A549 (cell line): ENCODE results near the gene MYCN. TPM values are rescaled to one million over a fixed set of nuclear protein-coding genes. Genes with fewer than 3 reads are reported as not detected.

Source experiments
- ATAC-seq, 2 experiments: fragments of 200-7000 bp in 1 of 2; fragments of >200 bp in 1 of 2; cut with Nextera tagmentation in 1 of 2; cut with Tn5 transposase in 1 of 2; 3 replicates each; pipeline versions ENCODE4 v1.8.0 to v1.9.1; 2018 to 2020; ENCODE audit warnings: mild to moderate bottlenecking in 1 of 2, moderate library complexity in 1 of 2
- CTCF ChIA-PET: fragments of 300-600 bp; sonication (Branson Sonifier 250); formaldehyde crosslinking; extraction: SDS; loops from one replicate; lab custom pipeline; 2021; ENCODE audit warnings: antibody characterized with exemption, inconsistent platforms; lab: Yijun Ruan, JAX
- POLR2A ChIA-PET: fragments of 350-600 bp; formaldehyde crosslinking; extraction: SDS; loops from one replicate; lab custom pipeline; 2021; ENCODE audit warnings: antibody characterized with exemption, inconsistent platforms; lab: Yijun Ruan, JAX
- DNase-seq, 2 experiments: peaks; one replicate each; pipeline versions ENCODE4 v3.0.0 to v3.0.0-alpha.2; 2011 to 2016; ENCODE audit warnings: low read depth in 1 of 2, low spot score in 1 of 2
- FAIRE-seq: peaks from 2 replicates; lab custom pipeline; 2011; peaks lifted over from hg19 to GRCh38; lab: Jason Lieb, UNC
- H3K27ac ChIP-seq, 2 experiments: fragments of >200 bp; sonication (Bioruptor Twin); formaldehyde crosslinking; 3 replicates each; pipeline ENCODE4 v1.5.1; 2016 to 2017
- H3K4me1 ChIP-seq: fragments of >200 bp; sonication (Bioruptor Twin); formaldehyde crosslinking; 3 replicates; pipeline ENCODE4 v1.6.1; 2016
- H3K4me2 ChIP-seq: fragments of >200 bp; sonication (Bioruptor Twin); formaldehyde crosslinking; 3 replicates; pipeline ENCODE4 v1.6.1; 2016
- H3K4me3 ChIP-seq: fragments of >200 bp; sonication (Bioruptor Twin); formaldehyde crosslinking; 3 replicates; pipeline ENCODE4 v1.5.1; 2016
- H3K9me3 ChIP-seq: fragments of >200 bp; sonication (Bioruptor Twin); formaldehyde crosslinking; 3 replicates; pipeline ENCODE4 v1.6.1; 2016
- ATOH8 ChIP-seq: fragments of 250-450 bp; sonication (Bioruptor Pico); IDR thresholded peaks from 2 replicates; pipeline ENCODE4 v1.5.0; 2020; ENCODE audit warnings: low read depth, mild to moderate bottlenecking, moderate library complexity
- BCL3 ChIP-seq: fragments of >200 bp; sonication (Bioruptor Twin); formaldehyde crosslinking; IDR thresholded peaks from 3 replicates; pipeline ENCODE4 v1.6.1; 2016
- CEBPB ChIP-seq, 2 experiments: fragments of >200 bp in 1 of 2; sonication (Bioruptor Twin) in 1 of 2; formaldehyde crosslinking in 1 of 2; IDR thresholded peaks; 2 replicates each; pipeline ENCODE4 v1.6.1; 2012 to 2016
- CTCF ChIP-seq: fragments of >200 bp; sonication (Bioruptor Twin); formaldehyde crosslinking; IDR thresholded peaks from 3 replicates; pipeline ENCODE4 v1.5.1; 2016
- FOSB ChIP-seq: fragments of 250-450 bp; sonication (Bioruptor Pico); IDR thresholded peaks from 2 replicates; pipeline ENCODE4 v1.5.0; 2020; ENCODE audit warnings: mild to moderate bottlenecking, moderate library complexity
- FOSL2 ChIP-seq, 2 experiments: fragments of 450-650 bp in 1 of 2; fragments of >200 bp in 1 of 2; sonication (Bioruptor Twin) in 1 of 2; formaldehyde crosslinking; IDR thresholded peaks; 2 replicates each; pipeline versions ENCODE4 v1.5.0 to v1.6.1; 2016 to 2020; ENCODE audit warnings: mild to moderate bottlenecking in 1 of 2, moderate library complexity in 1 of 2
- HDAC2 ChIP-seq: fragments of 200-600 bp; sonication (generic); IDR thresholded peaks from 2 replicates; pipeline ENCODE4 v1.6.1; 2016
- HES2 ChIP-seq: fragments of >200 bp; sonication (Bioruptor Twin); formaldehyde crosslinking; IDR thresholded peaks from 2 replicates; pipeline ENCODE4 v1.6.1; 2016
- HEYL ChIP-seq: fragments of 250-450 bp; sonication (Bioruptor Pico); IDR thresholded peaks from 2 replicates; pipeline ENCODE4 v1.8.0; 2021; ENCODE audit warnings: mild to moderate bottlenecking, moderate library complexity
- KDM1A ChIP-seq: fragments of 200-600 bp; sonication (generic); IDR thresholded peaks from 2 replicates; pipeline ENCODE4 v1.6.1; 2016; ENCODE audit warnings: low read depth, mild to moderate bottlenecking
- MAZ ChIP-seq: fragments of 150-350 bp; IDR thresholded peaks from 2 replicates; pipeline ENCODE4 v1.6.1; 2014; ENCODE audit warnings: antibody characterized with exemption, low read depth, low read length, borderline replicate concordance
- NFE2L2 ChIP-seq: fragments of 150-350 bp; conservative IDR thresholded peaks from 2 replicates; pipeline ENCODE4 v1.6.1; 2014; ENCODE audit warnings: low read length
- NPAS2 ChIP-seq: fragments of 250-450 bp; sonication (Bioruptor Pico); IDR thresholded peaks from 2 replicates; pipeline ENCODE4 v1.8.0; 2022; ENCODE audit warnings: mild to moderate bottlenecking, moderate library complexity, borderline replicate concordance
- NR3C1 ChIP-seq: fragments of >200 bp; sonication (Bioruptor Twin); formaldehyde crosslinking; IDR thresholded peaks from 3 replicates; pipeline ENCODE4 v1.6.1; 2017
- PBX3 ChIP-seq: IDR thresholded peaks from 2 replicates; pipeline ENCODE4 v1.6.1; 2012
- PHF8 ChIP-seq: fragments of 200-600 bp; sonication (generic); IDR thresholded peaks from 2 replicates; pipeline ENCODE4 v1.6.1; 2016; ENCODE audit warnings: low read depth, mild to moderate bottlenecking, antibody characterized with exemption, moderate library complexity, borderline replicate concordance
- POLR2A ChIP-seq: IDR thresholded peaks from 2 replicates; pipeline ENCODE4 v1.6.1; 2012; ENCODE audit warnings: mild to moderate bottlenecking, low read length
- RARB ChIP-seq: fragments of 250-450 bp; sonication (Bioruptor Pico); IDR thresholded peaks from 2 replicates; pipeline ENCODE4 v1.8.0; 2021; ENCODE audit warnings: mild to moderate bottlenecking, moderate library complexity
- RFX5 ChIP-seq: fragments of 450-650 bp; IDR thresholded peaks from 2 replicates; pipeline ENCODE4 v1.7.1; 2014; ENCODE audit warnings: antibody characterized with exemption, mild to moderate bottlenecking, moderate library complexity
- RNF2 ChIP-seq: fragments of 200-600 bp; sonication (generic); IDR thresholded peaks from 2 replicates; pipeline ENCODE4 v1.6.1; 2016; ENCODE audit warnings: low read depth, mild to moderate bottlenecking, antibody characterized with exemption, moderate library complexity, borderline replicate concordance
- TP53 ChIP-seq: fragments of 250-450 bp; sonication (Bioruptor Pico); IDR thresholded peaks from 2 replicates; pipeline ENCODE4 v1.5.0; 2021; ENCODE audit warnings: mild to moderate bottlenecking, moderate library complexity
- USF2 ChIP-seq: fragments of 450-650 bp; IDR thresholded peaks from 2 replicates; pipeline ENCODE4 v1.6.1; 2014; ENCODE audit warnings: antibody characterized with exemption
- ZSCAN20 ChIP-seq: fragments of 250-450 bp; sonication (Bioruptor Pico); IDR thresholded peaks from 2 replicates; pipeline ENCODE4 v1.8.0; 2022; ENCODE audit warnings: mild to moderate bottlenecking, moderate library complexity
- WGBS: methylation state at CpG from one replicate; pipeline ENCODE4 v1.1.6; 2017; ENCODE audit errors: missing lambda C conversion rate; 5-methylcytosine and 5-hydroxymethylcytosine counted together
- polyA plus RNA-seq, 4 experiments: library from polyadenylated mRNA; depleted of rRNA in 3 of 4; stranded (reverse); fragments of >200 nt; fragmentation: RNase III in 1 of 4; extraction: RNeasy Plus Mini Kit Qiagen cat#74134 plus additional on column Dnase treatment in 1 of 4; gene quantifications; 2 replicates in 3 of 4; 3 replicates in 1 of 4; pipeline ENCODE4 v1.2.3, GENCODE V29; 2011 to 2017

Gene MYCN
- polyA plus RNA-seq, 2 of the 4 experiments (the other 2 are of a cell fraction), result not detected

GRCh38 chr2:15945909-15946705 lies 5.8 kb downstream of the MYCN start:
- TF ChIP-seq USF2 (no peak), TP53 (CRISPR knock-in tag) (no peak), PHF8 (no peak), RARB (no peak), NPAS2 (CRISPR knock-in tag) (no peak), ZSCAN20 (CRISPR knock-in tag) (no peak), NR3C1 (no peak), BCL3 (no peak), MAZ (no peak), KDM1A (no peak), FOSL2 (IDR thresholded peaks at IDR 0.05) (no peak), FOSL2 (CRISPR knock-in tag; IDR thresholded peaks at IDR 0.05) (no peak), POLR2A (no peak), RNF2 (no peak)
- ATAC-seq (no peak), FAIRE-seq (no peak), DNase-seq (no peak)
- 49% methylated on average over 17 of the region's 17 CpGs for WGBS
- ChIA-PET POLR2A (no interaction called here), CTCF (no interaction called here)
- Histone ChIP-seq H3K4me3 (no peak overlapping the region), H3K27ac (no peak overlapping the region), H3K4me1 (peaks cover 11% of the 10 kb centered on the region), H3K9me3 (no peaks in the 10 kb centered on the region), H3K4me2 (no peak overlapping the region)

- Histone ChIP-seq H3K4me3 (no peak overlapping the region), H3K27ac (no peak overlapping the region), H3K4me2 (no peak overlapping the region)
- POLR2A ChIA-PET, result no interaction called here
- no peak for DNase-seq
- no peak for ATAC-seq
- no peak for FAIRE-seq
- no peak for TF ChIP-seq NPAS2 (CRISPR knock-in tag)
- TF ChIP-seq CEBPB (IDR thresholded peaks at IDR 0.05), result no peak
- TF ChIP-seq FOSB (CRISPR knock-in tag), result no peak
- TF ChIP-seq USF2, result no peak
- no peak for TF ChIP-seq PBX3
- TF ChIP-seq NR3C1, result no peak
- no peak for TF ChIP-seq HDAC2
- TF ChIP-seq KDM1A, result no peak
- TF ChIP-seq CTCF, result no peak
- TF ChIP-seq HEYL (CRISPR knock-in tag), result no peak
- no peak for TF ChIP-seq RFX5
- no peak for TF ChIP-seq HES2
- TF ChIP-seq NFE2L2, result no peak
- no peak for TF ChIP-seq ATOH8 (CRISPR knock-in tag)
- no peak for TF ChIP-seq FOSL2 (IDR thresholded peaks at IDR 0.05)
- no peak for TF ChIP-seq FOSL2 (CRISPR knock-in tag; IDR thresholded peaks at IDR 0.05)
- TF ChIP-seq RARB, result no peak
- TF ChIP-seq, all 56 proteins: peak for 0
- WGBS, result 55% methylated on average over 3 of the region's 3 CpGs
- Histone ChIP-seq H3K4me1 (peaks cover 2% of the 10 kb centered on the region; the same call in 2 of the 3 replicates), H3K9me3 (no peaks in the 10 kb centered on the region)
- CTCF ChIA-PET, result no interaction called here
Observed at GRCh38 chr2:15946983-15947382, 6.6 kb downstream of the MYCN start.
